Esophagus muscularis mucosa (tissue), 3 donors: ENCODE data around the gene CWF19L2.

Experiments
- CTCF ChIP-seq, 3 experiments: fragments of 200-600 bp in 2 of 3; fragments of 450-650 bp in 1 of 3; sonication (generic) in 2 of 3; IDR thresholded peaks; one replicate each; pipeline ENCODE4 v1.5.1; 2017 to 2019; ENCODE audit warnings: antibody characterized with exemption in 3 of 3, mild to moderate bottlenecking in 2 of 3, moderate library complexity in 1 of 3
- POLR2A ChIP-seq: fragments of 450-650 bp; IDR thresholded peaks from one replicate; pipeline ENCODE4 v1.6.1; 2017; ENCODE audit warnings: antibody characterized with exemption, moderate library complexity, mild to moderate bottlenecking, low read depth
- POLR2AphosphoS5 ChIP-seq, 2 donors: sonication (generic); formaldehyde crosslinking; IDR thresholded peaks; one replicate each; pipeline ENCODE4 v1.6.1; 2017; ENCODE audit warnings: antibody characterized with exemption in 2 of 2

- TF ChIP-seq CTCF (IDR thresholded peaks at IDR 0.05): no peak
- no peak for TF ChIP-seq POLR2AphosphoS5 (IDR thresholded peaks at IDR 0.05)
- TF ChIP-seq POLR2A: no peak
Observed at GRCh38 chr11:107307991-107308390, 149.6 kb downstream of the CWF19L2 start.
